K562 (cell line): Measurements from ENCODE around the gene CLEC2D. TPM values are rescaled to one million over a fixed set of nuclear protein-coding genes. Genes with fewer than 3 reads are reported as not detected.

ENCODE experiments used
- ATAC-seq: fragments of 200-7000 bp; cut with Tn5 transposase; 3 replicates; pipeline ENCODE4 v1.9.1; 2020; ENCODE audit warnings: moderate library complexity
- BruUV-seq: library from RNA; stranded (reverse); fragments of 400-500 nt; replicated peaks from 2 replicates; lab custom pipeline; 2021; lab: Mats Ljungman, UMichigan
- CTCF ChIA-PET: fragments of 300-600 bp; formaldehyde crosslinking; extraction: SDS; loops from one replicate; lab custom pipeline; 2021; ENCODE audit warnings: low intra/inter-chr PET ratio; lab: Yijun Ruan, JAX
- POLR2A ChIA-PET: fragments of 300-600, 350-650 bp; sonication (Branson Sonifier 250); formaldehyde crosslinking; extraction: SDS; loops from one replicate; lab custom pipeline; 2021; ENCODE audit warnings: antibody characterized with exemption, inconsistent platforms; lab: Yijun Ruan, JAX
- DNase-seq, 4 experiments: peaks; one replicate each; pipeline versions ENCODE4 v3.0.0 to v3.0.0-alpha.2; 2011 to 2018; ENCODE audit warnings: low spot score in 3 of 4, mixed read lengths in 3 of 4; ENCODE audit errors: extremely low read depth in 1 of 4
- FAIRE-seq: peaks from 2 replicates; lab custom pipeline; 2011; peaks lifted over from hg19 to GRCh38; lab: Jason Lieb, UNC
- H2AFZ ChIP-seq: 2 replicates; pipeline ENCODE4 v1.6.0; 2011; ENCODE audit warnings: low read depth, low read length, control low read depth, inconsistent platforms
- H3K27ac ChIP-seq: fragments of 200-600 bp; 3 replicates; pipeline ENCODE4 v1.8.0; 2011; ENCODE audit warnings: low read depth, mild to moderate bottlenecking, control low read depth, inconsistent platforms, low read length, moderate library complexity, mixed read lengths; ENCODE audit errors: extremely low read depth
- H3K27me3 ChIP-seq, 2 experiments: fragments of 300-600 bp in 1 of 2; 2 replicates in 1 of 2; 3 replicates in 1 of 2; pipeline versions ENCODE4 v1.6.0 to v1.8.0; 2011; ENCODE audit warnings: inconsistent platforms in 2 of 2, low read length in 2 of 2, mild to moderate bottlenecking in 1 of 2, mixed read lengths in 1 of 2, moderate library complexity in 1 of 2; ENCODE audit not compliant: control insufficient read depth in 2 of 2, insufficient read depth in 2 of 2
- H3K36me3 ChIP-seq: fragments of 300-600 bp; 3 replicates; pipeline ENCODE4 v1.8.0; 2011; ENCODE audit warnings: mild to moderate bottlenecking, low read length, inconsistent platforms; ENCODE audit not compliant: control insufficient read depth, insufficient read depth
- H3K4me1 ChIP-seq, 2 experiments: fragments of 200-600 bp in 1 of 2; replicated peaks in 1 of 2; 2 replicates in 1 of 2; 3 replicates in 1 of 2; pipeline versions ENCODE4 v1.5.1 to v1.8.0; 2011; ENCODE audit warnings: inconsistent platforms in 2 of 2, low read length in 2 of 2, mild to moderate bottlenecking in 1 of 2, mixed read lengths in 1 of 2, moderate library complexity in 1 of 2; ENCODE audit not compliant: control insufficient read depth in 2 of 2, insufficient read depth in 2 of 2
- H3K4me2 ChIP-seq: 2 replicates; pipeline ENCODE4 v1.6.1; 2011; ENCODE audit warnings: low read length, control low read depth, inconsistent platforms, mixed read lengths; ENCODE audit not compliant: insufficient read depth
- H3K4me3 ChIP-seq: fragments of 200-600 bp; sonication (generic), shearing (Covaris generic); 2 replicates; pipeline ENCODE4 v1.5.1; 2016; ENCODE audit warnings: control low read depth, inconsistent platforms
- H3K79me2 ChIP-seq: fragments of 200-600 bp; 3 replicates; pipeline ENCODE4 v1.8.0; 2011; ENCODE audit warnings: low read length, inconsistent platforms; ENCODE audit not compliant: control insufficient read depth, insufficient read depth
- H3K9ac ChIP-seq, 2 experiments: 2 replicates each; pipeline versions ENCODE4 v1.6.0 to v1.6.1; 2011; ENCODE audit warnings: low read depth in 2 of 2, low read length in 2 of 2, control low read depth in 1 of 2, inconsistent platforms in 1 of 2, mild to moderate bottlenecking in 1 of 2, mixed read lengths in 1 of 2; ENCODE audit not compliant: insufficient read depth in 1 of 2
- H3K9me1 ChIP-seq: one replicate; pipeline ENCODE4 v1.6.0; 2011; ENCODE audit warnings: inconsistent platforms, mild to moderate bottlenecking, low read length, moderate library complexity; ENCODE audit not compliant: control insufficient read depth, insufficient read depth
- H3K9me3 ChIP-seq: replicated peaks from 2 replicates; pipeline ENCODE4 v1.5.1; 2011; ENCODE audit warnings: low read depth, low read length, inconsistent platforms; ENCODE audit not compliant: control insufficient read depth, insufficient read depth
- H4K20me1 ChIP-seq: replicated peaks from 2 replicates; pipeline ENCODE4 v1.6.1; 2011; ENCODE audit warnings: low read length, inconsistent platforms, mixed read lengths; ENCODE audit not compliant: control insufficient read depth, insufficient read depth
- CBX5 ChIP-seq: IDR thresholded peaks from 2 replicates; pipeline ENCODE4 v1.6.1; 2014; ENCODE audit warnings: low read depth, borderline replicate concordance
- E2F3 ChIP-seq: fragments of 250-450 bp; sonication (Bioruptor Pico); IDR thresholded peaks from 2 replicates; pipeline ENCODE4 v1.4.0; 2020; ENCODE audit warnings: mild to moderate bottlenecking
- E4F1 ChIP-seq: fragments of 250-450 bp; sonication (Bioruptor Pico); IDR thresholded peaks from 2 replicates; pipeline ENCODE4 v1.5.0; 2021; ENCODE audit warnings: mild to moderate bottlenecking, borderline replicate concordance
- HINFP ChIP-seq: fragments of 450-650 bp; conservative IDR thresholded peaks from 2 replicates; pipeline ENCODE4 v1.6.1; 2016; ENCODE audit warnings: missing genetic modification characterization, low read depth, mild to moderate bottlenecking, control low read depth, missing compliant biosample characterization
- MIER1 ChIP-seq: fragments of 450-650 bp; IDR thresholded peaks from 2 replicates; pipeline ENCODE4 v1.6.1; 2016; ENCODE audit warnings: antibody characterized with exemption, mild to moderate bottlenecking, low read depth
- NFE2 ChIP-seq: IDR thresholded peaks from 2 replicates; pipeline ENCODE4 v1.6.1; 2014; ENCODE audit warnings: antibody characterized with exemption, low read depth
- RUNX1 ChIP-seq: sonication (generic); IDR thresholded peaks from 2 replicates; pipeline ENCODE4 v1.6.1; 2016; ENCODE audit warnings: antibody characterized with exemption, low read depth
- SIN3A ChIP-seq, 2 experiments: fragments of 150-350 bp in 1 of 2; IDR thresholded peaks; 2 replicates each; pipeline ENCODE4 v1.6.1; 2011 to 2016; ENCODE audit warnings: borderline replicate concordance in 2 of 2, low read depth in 2 of 2, low read length in 2 of 2, mild to moderate bottlenecking in 2 of 2, moderate library complexity in 2 of 2; ENCODE audit not compliant: control insufficient read depth in 1 of 2
- SRSF9 ChIP-seq: fragments of 200-400 bp; formaldehyde crosslinking; IDR thresholded peaks from 2 replicates; pipeline ENCODE4 v1.6.1; 2017; ENCODE audit warnings: low read depth, low read length, borderline replicate concordance
- STAG1 ChIP-seq: sonication (generic); formaldehyde crosslinking; IDR thresholded peaks from 2 replicates; pipeline ENCODE4 v1.5.0; 2020; ENCODE audit warnings: missing genetic modification reagents, borderline replicate concordance
- TAL1 ChIP-seq: fragments of 450-650 bp; IDR thresholded peaks from 2 replicates; pipeline ENCODE4 v1.6.1; 2016; ENCODE audit warnings: mild to moderate bottlenecking
- ZBTB17 ChIP-seq: fragments of 450-650 bp; formaldehyde crosslinking; IDR thresholded peaks from 2 replicates; pipeline ENCODE4 v1.4.0; 2020; ENCODE audit warnings: mild to moderate bottlenecking
- ZBTB7A ChIP-seq: IDR thresholded peaks from 2 replicates; pipeline ENCODE4 v1.6.1; 2011; ENCODE audit warnings: low read depth, mild to moderate bottlenecking, low read length, moderate library complexity, borderline replicate concordance; ENCODE audit not compliant: control insufficient read depth
- WGBS: fragments of 100-300 bp; shearing (Covaris generic); methylation state at CpG from one replicate; pipeline ENCODE4 v1.1.6; 2016; ENCODE audit warnings: low coverage, mixed read lengths; ENCODE audit not compliant: insufficient coverage; ENCODE audit errors: missing lambda C conversion rate; 5-methylcytosine and 5-hydroxymethylcytosine counted together
- in situ Hi-C: fragments of 300-500 bp; cut with MboI; formaldehyde crosslinking; loops from 4 replicates; pipeline ENCODE4 v1.15.0; 2018; ENCODE audit warnings: inconsistent platforms, mixed read lengths
- intact Hi-C: fragments of 100-400 bp; cut with micrococcal nuclease; formaldehyde crosslinking; loops from 2 replicates; pipeline ENCODE4 v1.14.2; 2022
- polyA plus RNA-seq, 8 experiments: library from polyadenylated mRNA; depleted of rRNA in 4 of 8; stranded (reverse) in 5 of 8; unstranded in 3 of 8; fragments of >200 nt; fragmentation: Nextera tagmentation in 2 of 8; fragmentation: Illumina TruSeq in 1 of 8; extraction: Ambion mirVana in 2 of 8; extraction: Trizol in 1 of 8; gene quantifications; 2 replicates each; pipeline versions ENCODE4 v1.2.1 to v1.2.3, GENCODE V29; 2011 to 2014; ENCODE audit warnings: inconsistent platforms in 1 of 8, missing spikeins in 1 of 8
- total RNA-seq, 7 experiments: library from RNA; depleted of rRNA in 6 of 7; stranded (reverse); fragments of >200 nt in 6 of 7; fragmentation: Illumina TruSeq in 2 of 7; extraction: Trizol in 2 of 7; gene quantifications; 2 replicates each; pipeline versions ENCODE4 v1.2.1 to v1.2.3, GENCODE V29; 2011 to 2021; ENCODE audit warnings: low replicate concordance in 1 of 7
- TF ChIP-seq, protein P1 (sequence below), 3 experiments: IDR thresholded peaks in 2 of 3; conservative IDR thresholded peaks in 1 of 3; 2 replicates each; pipeline ENCODE4 v1.5.1; 2011 to 2012; ENCODE audit warnings: low read length in 3 of 3, mild to moderate bottlenecking in 3 of 3, control low read depth in 2 of 3, improper control_type of control experiment in 1 of 3, inconsistent platforms in 1 of 3, low read depth in 1 of 3, mixed read lengths in 1 of 3, moderate library complexity in 1 of 3; ENCODE audit not compliant: insufficient read depth in 2 of 3

The CLEC2D gene
- total and polyA plus RNA-seq, 9 of the 15 experiments (the other 6 are each of a cell fraction or from before 2014, with no cell fraction given): 1.4 to 5.0 (median 2.2) TPM

DNA sequence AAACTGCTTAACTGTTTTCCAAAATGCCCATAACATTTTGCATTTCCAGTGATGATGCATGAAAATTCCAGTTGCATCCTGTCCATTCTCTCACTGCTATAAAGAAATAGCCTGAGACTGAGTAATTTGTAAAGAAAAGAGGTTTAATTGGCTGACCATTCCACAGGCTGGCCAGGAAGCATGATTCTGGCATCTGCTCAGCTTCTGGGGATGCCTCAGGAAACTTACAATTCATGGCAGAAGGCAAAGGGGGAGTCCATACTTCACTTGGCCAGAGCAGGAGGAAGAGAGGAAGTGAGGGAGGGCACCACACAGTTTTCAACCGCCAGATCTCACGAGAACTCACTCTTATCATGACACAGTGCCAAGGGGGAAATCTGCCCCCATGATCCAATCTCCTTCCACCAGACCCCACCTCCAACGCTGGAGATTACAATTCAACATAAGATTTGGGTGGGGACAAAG is 18.2 kb upstream of the CLEC2D start (continued):
- no peak for TF ChIP-seq SRSF9

DNA sequence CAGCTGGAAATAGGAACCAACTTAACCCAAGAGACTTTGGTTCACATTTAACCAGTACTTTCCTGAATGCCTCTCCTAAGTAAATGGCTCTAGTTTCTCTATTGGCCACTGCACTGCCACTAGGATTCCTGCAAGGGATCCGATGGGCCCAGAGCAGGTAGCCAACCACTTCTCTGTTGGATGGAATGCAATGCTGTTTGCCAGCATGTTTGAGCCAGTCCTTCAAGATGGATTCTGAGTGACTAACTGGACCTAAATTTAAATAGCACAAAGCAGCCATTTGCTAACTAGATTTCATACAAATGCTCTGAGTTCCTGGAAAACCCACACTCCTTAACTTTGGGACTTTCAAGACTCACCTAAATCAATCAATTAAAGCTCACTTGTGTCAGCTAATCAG is 9.5 kb upstream of the CLEC2D start:
- ATAC-seq (no peak), FAIRE-seq (no peak), DNase-seq (no peak)
- Histone ChIP-seq H3K36me3 (peaks cover 24% of the 10 kb centered on the region), H2AFZ (no peak overlapping the region), H3K9me3 (no peaks in the 10 kb centered on the region; the same call in 1 of the 2 replicates), H3K9ac (no peak overlapping the region), H3K27ac (no peak overlapping the region), H4K20me1 (no peaks in the 10 kb centered on the region), H3K79me2 (no peaks in the 10 kb centered on the region), H3K4me1 (no peaks in the 10 kb centered on the region), H3K9me1 (no peaks in the 10 kb centered on the region), H3K27me3 (no peaks in the 10 kb centered on the region), H3K4me2 (no peak overlapping the region), H3K4me3 (no peak overlapping the region)
- ChIA-PET POLR2A (no interaction called here), CTCF (no interaction called here)
- in situ Hi-C loops: no loop called here
- no TSS peak for BruUV-seq
- intact Hi-C loops: no loop called here
- WGBS: 94% methylated on average over 1 of the region's 1 CpG
- no peak for TF ChIP-seq E4F1 (CRISPR knock-in tag)
- no peak for TF ChIP-seq MIER1
- TF ChIP-seq HINFP (tag): no peak
- TF ChIP-seq, protein P1, sequence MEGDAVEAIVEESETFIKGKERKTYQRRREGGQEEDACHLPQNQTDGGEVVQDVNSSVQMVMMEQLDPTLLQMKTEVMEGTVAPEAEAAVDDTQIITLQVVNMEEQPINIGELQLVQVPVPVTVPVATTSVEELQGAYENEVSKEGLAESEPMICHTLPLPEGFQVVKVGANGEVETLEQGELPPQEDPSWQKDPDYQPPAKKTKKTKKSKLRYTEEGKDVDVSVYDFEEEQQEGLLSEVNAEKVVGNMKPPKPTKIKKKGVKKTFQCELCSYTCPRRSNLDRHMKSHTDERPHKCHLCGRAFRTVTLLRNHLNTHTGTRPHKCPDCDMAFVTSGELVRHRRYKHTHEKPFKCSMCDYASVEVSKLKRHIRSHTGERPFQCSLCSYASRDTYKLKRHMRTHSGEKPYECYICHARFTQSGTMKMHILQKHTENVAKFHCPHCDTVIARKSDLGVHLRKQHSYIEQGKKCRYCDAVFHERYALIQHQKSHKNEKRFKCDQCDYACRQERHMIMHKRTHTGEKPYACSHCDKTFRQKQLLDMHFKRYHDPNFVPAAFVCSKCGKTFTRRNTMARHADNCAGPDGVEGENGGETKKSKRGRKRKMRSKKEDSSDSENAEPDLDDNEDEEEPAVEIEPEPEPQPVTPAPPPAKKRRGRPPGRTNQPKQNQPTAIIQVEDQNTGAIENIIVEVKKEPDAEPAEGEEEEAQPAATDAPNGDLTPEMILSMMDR (IDR thresholded peaks at IDR 0.05 in 2 of 3, conservative IDR thresholded peaks at IDR 0.05 in 1 of 3; ENCODE audit: insufficient read depth in 2 of 3, low read depth in 1 of 3, low read length in 3 of 3): no peak
- no peak for TF ChIP-seq CBX5
- no peak for TF ChIP-seq E2F3 (CRISPR knock-in tag)
- no peak for TF ChIP-seq SIN3A (IDR thresholded peaks at IDR 0.05; ENCODE audit: borderline replicate concordance in 2 of 2, control insufficient read depth in 1 of 2, low read depth in 2 of 2, low read length in 2 of 2)
- TF ChIP-seq ZBTB17: no peak
- TF ChIP-seq NFE2: no peak
- TF ChIP-seq RUNX1: no peak
- no peak for TF ChIP-seq ZBTB7A
- TF ChIP-seq TAL1: no peak
- no peak for TF ChIP-seq STAG1 (CRISPR knock-in tag)
